ENCODE results near the gene ZWILCH.

GRCh38 chr15:66461917-66462316 is 43.2 kb upstream of the ZWILCH start:
- TF ChIP-seq CTCF (IDR thresholded peaks at IDR 0.05; ENCODE audit: low read depth, low read length, missing input control) (no peak), JUND (IDR thresholded peaks at IDR 0.05) (no peak), NR2F2 (IDR thresholded peaks at IDR 0.05) (no peak), EGR1 (IDR thresholded peaks at IDR 0.05; ENCODE audit: low read depth in 2 of 2) (no peak)
- TF ChIP-seq, protein P1, sequence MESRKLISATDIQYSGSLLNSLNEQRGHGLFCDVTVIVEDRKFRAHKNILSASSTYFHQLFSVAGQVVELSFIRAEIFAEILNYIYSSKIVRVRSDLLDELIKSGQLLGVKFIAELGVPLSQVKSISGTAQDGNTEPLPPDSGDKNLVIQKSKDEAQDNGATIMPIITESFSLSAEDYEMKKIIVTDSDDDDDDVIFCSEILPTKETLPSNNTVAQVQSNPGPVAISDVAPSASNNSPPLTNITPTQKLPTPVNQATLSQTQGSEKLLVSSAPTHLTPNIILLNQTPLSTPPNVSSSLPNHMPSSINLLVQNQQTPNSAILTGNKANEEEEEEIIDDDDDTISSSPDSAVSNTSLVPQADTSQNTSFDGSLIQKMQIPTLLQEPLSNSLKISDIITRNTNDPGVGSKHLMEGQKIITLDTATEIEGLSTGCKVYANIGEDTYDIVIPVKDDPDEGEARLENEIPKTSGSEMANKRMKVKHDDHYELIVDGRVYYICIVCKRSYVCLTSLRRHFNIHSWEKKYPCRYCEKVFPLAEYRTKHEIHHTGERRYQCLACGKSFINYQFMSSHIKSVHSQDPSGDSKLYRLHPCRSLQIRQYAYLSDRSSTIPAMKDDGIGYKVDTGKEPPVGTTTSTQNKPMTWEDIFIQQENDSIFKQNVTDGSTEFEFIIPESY (IDR thresholded peaks at IDR 0.05): no peak
